ENCODE data around the gene DTX3.

The DTX3 gene

GRCh38 chr12:57632958-57633840 lies 28.6 kb downstream of the DTX3 start, which contains the start of gene B4GALNT1 (continued):
- TF ChIP-seq YY2 (tag by site-specific recombination; IDR thresholded peaks at IDR 0.05) (no peak), ZNF221 (tag by site-specific recombination; IDR thresholded peaks at IDR 0.05; ENCODE audit: borderline replicate concordance) (no peak), ZNF362 (tag by site-specific recombination; IDR thresholded peaks at IDR 0.05) (no peak), IKZF3 (tag by site-specific recombination; IDR thresholded peaks at IDR 0.05) (peak; percentile 45; the same call in 1 of the 2 replicates), GLI2 (tag by site-specific recombination; IDR thresholded peaks at IDR 0.05; ENCODE audit: borderline replicate concordance, low read depth) (no peak), ZBTB8A (tag by site-specific recombination; IDR thresholded peaks at IDR 0.05) (peak; percentile 95), ZNF660 (tag by site-specific recombination; IDR thresholded peaks at IDR 0.05) (peak; percentile 66; the same call in 1 of the 2 replicates), BCL11B (tag by site-specific recombination; IDR thresholded peaks at IDR 0.05; ENCODE audit: low read depth) (no peak), HOXC10 (CRISPR knock-in tag; IDR thresholded peaks at IDR 0.05) (no peak), ZNF792 (tag by site-specific recombination; IDR thresholded peaks at IDR 0.05) (no peak), ZNF248 (tag by site-specific recombination; IDR thresholded peaks at IDR 0.05) (no peak), ZNF580 (tag by site-specific recombination; IDR thresholded peaks at IDR 0.05) (no peak), MZF1 (tag by site-specific recombination; IDR thresholded peaks at IDR 0.05; ENCODE audit: borderline replicate concordance) (no peak), ZNF514 (tag by site-specific recombination; IDR thresholded peaks at IDR 0.05) (no peak), ZNF148 (tag by site-specific recombination; IDR thresholded peaks at IDR 0.05; ENCODE audit: borderline replicate concordance) (no peak), KLF17 (tag by site-specific recombination; IDR thresholded peaks at IDR 0.05) (peak; percentile 67; the same call in 1 of the 2 replicates), ZNF24 (tag by site-specific recombination; IDR thresholded peaks at IDR 0.05) (no peak), ZNF707 (tag by site-specific recombination; IDR thresholded peaks at IDR 0.05) (no peak), ZNF544 (tag by site-specific recombination; IDR thresholded peaks at IDR 0.05) (no peak), SCRT1 (tag by site-specific recombination; IDR thresholded peaks at IDR 0.05; ENCODE audit: borderline replicate concordance) (no peak), HOXD13 (CRISPR knock-in tag; IDR thresholded peaks at IDR 0.05; ENCODE audit: borderline replicate concordance) (no peak), ZSCAN5A (tag by site-specific recombination; IDR thresholded peaks at IDR 0.05) (0 out of 2 replicates have a peak, but pooled peaks have one; percentile 42), ZNF2 (tag by site-specific recombination; IDR thresholded peaks at IDR 0.05) (peak; percentile 87), KLF7 (tag by site-specific recombination; IDR thresholded peaks at IDR 0.05; ENCODE audit: borderline replicate concordance) (no peak; the same call in 1 of the 2 replicates), PBX3 (CRISPR knock-in tag; IDR thresholded peaks at IDR 0.05) (0 out of 2 replicates have a peak, but pooled peaks have one; percentile 40), ZNF266 (tag by site-specific recombination; IDR thresholded peaks at IDR 0.05; ENCODE audit: low read depth) (peak; percentile 98), ZNF449 (tag by site-specific recombination; IDR thresholded peaks at IDR 0.05) (no peak), ZBTB21 (tag by site-specific recombination; IDR thresholded peaks at IDR 0.05) (no peak), OSR2 (tag by site-specific recombination; IDR thresholded peaks at IDR 0.05) (no peak)
